ENCODE data around the gene RPS5. TPM values are rescaled to one million over a fixed set of nuclear protein-coding genes. Genes with fewer than 3 reads are reported as not detected.
A peak's percentile ranks its signal among the peaks of the same experiment; 100 is the strongest.

The RPS5 gene
- total and polyA plus RNA-seq, 9 of the 15 experiments (the other 6 are each of a cell fraction or from before 2014, with no cell fraction given), result 1,228 to 3,570 (median 2,484) TPM

GRCh38 chr19:58395979-58396627 is 9.0 kb downstream of the RPS5 start (continued):
- TF ChIP-seq RBM22 (IDR thresholded peaks at IDR 0.05; ENCODE audit: low read depth, low read length, poor library complexity, severe bottlenecking), result peak; percentile 67
- TF ChIP-seq SUPT5H (IDR thresholded peaks at IDR 0.05), result peak; percentile 15; the same call in 1 of the 2 replicates
- no peak for TF ChIP-seq ZBTB5 (IDR thresholded peaks at IDR 0.05)
- peak; percentile 71 for TF ChIP-seq POLR2G (IDR thresholded peaks at IDR 0.05; ENCODE audit: low read depth, low read length)

DNA sequence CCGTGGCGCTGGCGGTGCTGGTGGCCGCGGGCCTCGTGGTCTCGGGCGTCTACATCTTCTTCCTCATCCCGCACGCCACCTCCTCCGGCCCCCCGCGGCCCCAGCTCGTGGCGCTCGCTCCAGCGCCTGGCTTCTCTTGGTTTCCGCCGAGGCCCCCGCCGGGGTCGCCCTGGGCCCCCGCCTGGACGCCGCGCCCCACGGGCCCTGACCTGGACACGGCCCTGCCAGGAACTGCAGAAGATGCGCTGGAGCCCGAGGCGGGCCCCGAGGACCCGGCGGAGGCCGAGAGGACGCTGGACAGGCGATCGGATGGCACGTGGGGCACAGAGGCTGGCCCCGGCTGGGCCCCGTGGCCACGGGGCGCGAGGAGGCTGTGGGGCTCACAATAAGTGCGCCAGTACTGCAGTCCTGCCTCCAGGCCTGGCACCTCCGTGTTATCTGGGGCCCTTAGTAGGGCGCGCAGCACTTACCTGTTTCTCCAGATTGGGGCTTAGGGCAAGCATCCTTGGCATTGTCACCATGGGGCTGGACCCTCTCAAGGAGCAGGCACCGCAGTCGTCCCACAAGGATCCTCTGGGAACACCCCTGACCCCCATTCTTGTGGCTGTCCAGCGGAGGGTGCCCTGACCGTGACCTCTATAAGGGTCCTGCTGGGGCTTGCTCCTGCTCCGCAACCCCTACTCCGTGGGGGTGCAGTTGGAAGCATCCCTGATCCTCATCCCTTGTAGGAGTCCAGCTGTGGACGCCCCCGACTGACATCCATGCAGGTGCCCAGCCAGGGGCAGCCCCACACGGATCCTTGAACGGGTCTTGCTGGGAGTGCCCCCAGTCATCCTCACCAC is 9.8 kb downstream of the RPS5 start:
- H3K79me2 ChIP-seq (ENCODE audit: control insufficient read depth, insufficient read depth, low read length), result peaks cover 22% of the 10 kb centered on the region
- intact Hi-C loops (cut with micrococcal nuclease) (no loop called here), in situ Hi-C loops (cut with MboI) (no loop called here)
- WGBS (ENCODE audit: insufficient coverage, low coverage, missing lambda C conversion rate), result 88% methylated on average over 45 of the region's 58 CpGs
- no peaks in the 10 kb centered on the region for H3K27me3 ChIP-seq (ENCODE audit: control insufficient read depth in 2 of 2, insufficient read depth in 2 of 2, low read length in 2 of 2)
- DNase-seq (ENCODE audit: extremely low read depth in 1 of 4, low spot score in 3 of 4) (peak in 1 of 4 experiments; percentile 11), FAIRE-seq (no peak), ATAC-seq (no peak)
- CTCF ChIA-PET (ENCODE audit: low intra/inter-chr PET ratio), result no interaction called here
- peaks cover 13 to 72% of the 10 kb centered on the region in 2 experiments for H3K4me1 ChIP-seq (replicated peaks in 1 of 2; ENCODE audit: control insufficient read depth in 2 of 2, insufficient read depth in 2 of 2, low read length in 2 of 2)
- no peaks in the 10 kb centered on the region for H3K9me1 ChIP-seq (ENCODE audit: control insufficient read depth, insufficient read depth, low read length)
- no peak overlapping the region for H3K4me2 ChIP-seq (ENCODE audit: insufficient read depth, low read length)
- H3K36me3 ChIP-seq (ENCODE audit: control insufficient read depth, insufficient read depth, low read length), result peaks cover 38% of the 10 kb centered on the region
- POLR2A ChIA-PET, result interaction anchor here (0.9 to 1.8 kb wide), 2 partner anchors 9 to 12 kb away, joined by 3 to 8 read pairs; partner anchors contain the start of gene ZNF584
- H3K27ac ChIP-seq (ENCODE audit: extremely low read depth, low read depth, low read length), result no peak overlapping the region
- no peak overlapping the region for H3K4me3 ChIP-seq
- no peak overlapping the region for H2AFZ ChIP-seq (ENCODE audit: low read depth, low read length)
- BruUV-seq (replicated peaks), result no TSS peak
- peak overlapping the region in 1 of 2 experiments; percentile 49; a peak in 1 of 4 replicates for H3K9ac ChIP-seq (ENCODE audit: insufficient read depth in 1 of 2, low read depth in 2 of 2, low read length in 2 of 2)
- no peaks in the 10 kb centered on the region for H3K9me3 ChIP-seq (replicated peaks; ENCODE audit: control insufficient read depth, insufficient read depth, low read depth, low read length)
- peaks cover 18% of the 10 kb centered on the region; the same call in 1 of the 2 replicates for H4K20me1 ChIP-seq (replicated peaks; ENCODE audit: control insufficient read depth, insufficient read depth, low read length)
- TF ChIP-seq, protein P1, sequence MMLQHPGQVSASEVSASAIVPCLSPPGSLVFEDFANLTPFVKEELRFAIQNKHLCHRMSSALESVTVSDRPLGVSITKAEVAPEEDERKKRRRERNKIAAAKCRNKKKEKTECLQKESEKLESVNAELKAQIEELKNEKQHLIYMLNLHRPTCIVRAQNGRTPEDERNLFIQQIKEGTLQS (IDR thresholded peaks at IDR 0.05), result no peak
- TF ChIP-seq, protein P1 (CRISPR knock-in tag; conservative IDR thresholded peaks at IDR 0.05), result no peak
- TF ChIP-seq SRF (CRISPR knock-in tag; IDR thresholded peaks at IDR 0.05) (no peak), SFPQ (IDR thresholded peaks at IDR 0.05; ENCODE audit: low read depth, low read length) (peak; percentile 49; the same call in 1 of the 2 replicates), IRF2 (CRISPR knock-in tag; IDR thresholded peaks at IDR 0.05) (no peak), POLR2G (IDR thresholded peaks at IDR 0.05; ENCODE audit: low read depth, low read length) (peak; percentile 75)
- TF ChIP-seq, protein P2, sequence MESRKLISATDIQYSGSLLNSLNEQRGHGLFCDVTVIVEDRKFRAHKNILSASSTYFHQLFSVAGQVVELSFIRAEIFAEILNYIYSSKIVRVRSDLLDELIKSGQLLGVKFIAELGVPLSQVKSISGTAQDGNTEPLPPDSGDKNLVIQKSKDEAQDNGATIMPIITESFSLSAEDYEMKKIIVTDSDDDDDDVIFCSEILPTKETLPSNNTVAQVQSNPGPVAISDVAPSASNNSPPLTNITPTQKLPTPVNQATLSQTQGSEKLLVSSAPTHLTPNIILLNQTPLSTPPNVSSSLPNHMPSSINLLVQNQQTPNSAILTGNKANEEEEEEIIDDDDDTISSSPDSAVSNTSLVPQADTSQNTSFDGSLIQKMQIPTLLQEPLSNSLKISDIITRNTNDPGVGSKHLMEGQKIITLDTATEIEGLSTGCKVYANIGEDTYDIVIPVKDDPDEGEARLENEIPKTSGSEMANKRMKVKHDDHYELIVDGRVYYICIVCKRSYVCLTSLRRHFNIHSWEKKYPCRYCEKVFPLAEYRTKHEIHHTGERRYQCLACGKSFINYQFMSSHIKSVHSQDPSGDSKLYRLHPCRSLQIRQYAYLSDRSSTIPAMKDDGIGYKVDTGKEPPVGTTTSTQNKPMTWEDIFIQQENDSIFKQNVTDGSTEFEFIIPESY (CRISPR knock-in tag; IDR thresholded peaks at IDR 0.05), result peak; percentile 84
